Stimulated activated naive CD8-positive, alpha-beta T cell treated with anti-CD3 and anti-CD28 coated beads, Interleukin-15, amount 100 ng/mL, for 72 hours (primary cell): ENCODE data around the gene FHL3.
"Not testable (repeated sequence)": the region's sequence is repeated elsewhere in the genome, so short reads cannot be mapped to it uniquely, and the experiment has no call there.

ENCODE experiments used
- ATAC-seq: fragments of 150-1000 bp; cut with Tn5 transposase; 2 replicates; pipeline ENCODE4 v1.10.0; 2021; ENCODE audit warnings: mild to moderate bottlenecking, moderate library complexity
- DNase-seq, 2 donors: peaks; one replicate each; pipeline ENCODE4 v3.0.0; 2021 to 2022
- H3K27ac Mint-ChIP-seq, 2 donors: one replicate each; pipeline ENCODE4 v1.8.0; 2022; ENCODE audit warnings: mild to moderate bottlenecking in 2 of 2, mixed read lengths in 2 of 2, moderate library complexity in 2 of 2
- H3K27me3 Mint-ChIP-seq: one replicate; pipeline ENCODE4 v1.8.0; 2022; ENCODE audit warnings: mixed read lengths
- H3K4me1 Mint-ChIP-seq: one replicate; pipeline ENCODE4 v1.8.0; 2022; ENCODE audit warnings: mild to moderate bottlenecking, mixed read lengths
- H3K4me3 Mint-ChIP-seq, 2 donors: one replicate each; pipeline ENCODE4 v1.8.0; 2022; ENCODE audit warnings: mild to moderate bottlenecking in 2 of 2, mixed read lengths in 2 of 2, moderate library complexity in 1 of 2
- H3K9me3 Mint-ChIP-seq, 2 donors: one replicate each; pipeline ENCODE4 v1.8.0; 2022; ENCODE audit warnings: mixed read lengths in 2 of 2

FHL3 gene

DNA sequence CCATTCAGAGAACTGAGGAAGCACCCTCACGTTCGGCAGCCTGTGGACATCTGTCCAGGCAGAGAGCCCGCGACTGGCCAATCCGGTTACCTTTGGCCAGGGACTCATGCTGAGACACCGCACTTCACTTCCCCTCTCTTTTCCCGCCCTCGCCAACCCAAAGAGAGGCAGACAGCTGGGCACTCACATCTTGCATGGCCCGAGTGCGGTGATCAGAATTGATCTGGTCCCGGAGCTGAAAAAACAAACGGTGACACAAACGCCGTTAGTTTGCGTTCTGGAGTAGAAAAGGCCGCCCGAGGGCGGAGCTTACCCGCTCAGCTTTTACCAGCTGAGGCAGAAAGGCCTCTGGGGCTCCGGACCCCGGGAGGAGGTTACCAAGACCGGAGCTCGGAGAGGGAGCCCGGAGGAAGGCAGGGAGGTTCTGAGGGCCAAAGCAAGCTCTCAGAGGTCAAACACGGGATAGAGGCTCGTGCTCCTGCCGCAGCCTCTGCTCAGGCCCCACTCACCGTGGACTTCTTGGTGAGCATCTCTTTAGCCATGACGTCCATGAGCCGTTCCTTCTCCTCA, 15.9 kb downstream of the FHL3 start:
- Mint-ChIP-seq H3K4me3 (peak overlapping the region; percentile 93 to 98), H3K9me3 (no peaks in the 10 kb centered on the region), H3K4me1 (peaks cover 27% of the 10 kb centered on the region), H3K27me3 (no peaks in the 10 kb centered on the region), H3K27ac (peak overlapping the region; percentile 93 to 97)
- peak; percentile 32 for ATAC-seq
- peak in 1 of 2 donors; percentile 36 for DNase-seq

- Mint-ChIP-seq H3K9me3 (no peaks in the 10 kb centered on the region), H3K4me1 (peaks cover 27% of the 10 kb centered on the region), H3K27ac (peak overlapping the region in 1 of 2 donors; percentile 48), H3K4me3 (peak overlapping the region in 1 of 2 donors; percentile 98), H3K27me3 (no peaks in the 10 kb centered on the region)
- DNase-seq = no peak
- ATAC-seq = no peak
These were observed 17.6 kb downstream of the FHL3 start for GRCh38 chr1:37987679-37988078.

DNA sequence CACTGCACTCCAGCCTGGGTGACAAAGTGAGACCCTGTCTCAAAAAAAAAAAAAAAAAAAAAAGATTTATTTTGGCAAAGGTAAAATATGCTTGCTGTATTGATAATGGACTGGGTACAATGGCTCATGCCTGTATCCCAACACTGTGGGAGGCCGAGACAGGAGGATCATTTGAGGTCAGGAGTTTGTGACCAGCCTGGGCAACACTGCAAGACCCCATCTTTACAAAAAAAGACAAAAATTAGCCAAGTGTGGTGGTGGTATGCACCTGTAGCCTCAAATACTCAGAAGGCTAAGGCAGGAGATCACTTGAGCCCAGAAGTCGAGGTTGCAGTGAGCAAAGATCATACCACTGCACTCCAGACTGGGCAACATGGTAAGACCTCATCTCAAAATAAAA, 21.8 kb downstream of the FHL3 start:
- H3K27ac Mint-ChIP-seq = no peak overlapping the region
- no peak overlapping the region for H3K4me3 Mint-ChIP-seq
- DNase-seq (no peak), ATAC-seq (no peak)
- peaks cover 17% of the 10 kb centered on the region for H3K4me1 Mint-ChIP-seq
- H3K27me3 Mint-ChIP-seq = no peaks in the 10 kb centered on the region
- no peaks in the 10 kb centered on the region for H3K9me3 Mint-ChIP-seq

DNA sequence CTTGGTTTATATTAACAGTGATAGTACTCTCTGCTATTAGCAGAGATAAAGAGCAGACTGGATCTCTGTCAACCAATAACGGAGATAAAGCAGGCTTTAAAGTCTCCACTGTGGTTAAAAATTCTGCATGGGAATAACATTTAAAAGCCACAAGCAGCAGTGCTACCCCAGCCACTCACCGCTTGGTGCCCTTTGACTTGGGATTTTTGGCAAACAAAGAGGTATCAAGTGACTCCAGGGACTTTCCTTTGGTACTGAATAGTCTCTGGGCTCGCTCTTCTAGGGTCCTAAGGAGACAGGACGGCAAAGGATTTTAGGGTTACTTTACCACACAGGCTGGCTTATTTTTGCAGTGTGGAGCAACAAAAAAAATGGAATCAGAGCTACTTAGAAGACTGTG, 26.8 kb downstream of the FHL3 start:
- Mint-ChIP-seq H3K4me1 (peaks cover 10% of the 10 kb centered on the region), H3K9me3 (no peaks in the 10 kb centered on the region), H3K27me3 (no peaks in the 10 kb centered on the region), H3K4me3 (no peak overlapping the region), H3K27ac (no peak overlapping the region)
- ATAC-seq = no peak
- no peak for DNase-seq

DNA sequence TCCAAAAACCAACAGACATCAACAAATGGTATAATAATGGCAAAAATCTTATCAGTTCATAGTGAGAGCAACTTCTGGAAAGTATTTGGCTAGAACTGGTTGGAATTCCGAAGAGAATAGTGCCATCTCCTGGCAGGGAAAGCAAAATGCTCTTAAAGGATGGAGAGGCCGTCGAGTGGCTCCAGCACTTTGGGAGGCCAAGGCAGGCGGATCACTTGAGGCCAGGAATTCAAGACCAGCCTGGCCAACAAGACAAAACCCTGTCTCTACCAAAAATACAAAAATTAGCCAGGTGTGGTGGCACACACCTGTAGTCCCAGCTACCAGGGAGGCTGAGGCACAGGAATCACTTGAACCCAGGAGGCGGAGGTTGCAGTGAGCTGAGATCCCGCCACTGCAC, 30.2 kb downstream of the FHL3 start:
- not testable (repeated sequence) for H3K27me3 Mint-ChIP-seq, H3K4me3 Mint-ChIP-seq, ATAC-seq, H3K9me3 Mint-ChIP-seq, DNase-seq
- peak overlapping the region in 1 of 2 donors; percentile 71 for H3K27ac Mint-ChIP-seq
- H3K4me1 Mint-ChIP-seq = peaks cover 33% of the 10 kb centered on the region

- Mint-ChIP-seq H3K4me1 (peaks cover 34% of the 10 kb centered on the region), H3K27ac (no peak overlapping the region), H3K4me3 (no peak overlapping the region), H3K9me3 (no peaks in the 10 kb centered on the region), H3K27me3 (no peaks in the 10 kb centered on the region)
- DNase-seq (no peak), ATAC-seq (no peak)
These were observed 30.7 kb downstream of the FHL3 start for GRCh38 chr1:37974567-37974966.

GRCh38 chr1:37973684-37974083, 31.6 kb downstream of the FHL3 start:
- not testable (repeated sequence) for H3K27me3 Mint-ChIP-seq, DNase-seq, H3K4me3 Mint-ChIP-seq, ATAC-seq, H3K9me3 Mint-ChIP-seq, H3K27ac Mint-ChIP-seq
- peaks cover 34% of the 10 kb centered on the region for H3K4me1 Mint-ChIP-seq

DNA sequence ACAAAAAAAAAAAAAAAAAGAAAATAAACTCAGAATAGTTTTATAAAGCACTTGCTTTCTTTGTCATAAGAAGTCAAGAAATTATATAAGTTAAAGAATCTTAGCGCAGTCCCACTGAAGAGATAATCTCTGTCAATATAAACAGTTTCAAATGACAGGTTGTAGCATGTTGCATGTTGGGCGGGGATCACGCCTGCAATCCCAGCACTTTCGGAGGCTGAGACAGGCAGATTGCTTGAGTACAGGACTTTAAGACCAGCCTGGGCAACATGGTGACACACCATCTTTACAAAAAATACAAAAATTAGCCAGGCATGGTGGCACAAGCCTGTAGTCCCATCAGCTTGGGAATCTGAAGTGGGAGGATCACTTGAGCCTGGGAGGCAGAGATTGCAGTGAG, 40.0 kb downstream of the FHL3 start:
- no peak for DNase-seq
- Mint-ChIP-seq H3K9me3 (no peaks in the 10 kb centered on the region), H3K4me3 (no peak overlapping the region), H3K27me3 (no peaks in the 10 kb centered on the region), H3K4me1 (peaks cover 4% of the 10 kb centered on the region), H3K27ac (no peak overlapping the region)
- ATAC-seq = no peak

GRCh38 chr1:37964106-37964505, 41.2 kb downstream of the FHL3 start:
- not testable (repeated sequence) for H3K4me3 Mint-ChIP-seq, ATAC-seq, H3K27me3 Mint-ChIP-seq, H3K4me1 Mint-ChIP-seq, DNase-seq, H3K9me3 Mint-ChIP-seq, H3K27ac Mint-ChIP-seq

DNA sequence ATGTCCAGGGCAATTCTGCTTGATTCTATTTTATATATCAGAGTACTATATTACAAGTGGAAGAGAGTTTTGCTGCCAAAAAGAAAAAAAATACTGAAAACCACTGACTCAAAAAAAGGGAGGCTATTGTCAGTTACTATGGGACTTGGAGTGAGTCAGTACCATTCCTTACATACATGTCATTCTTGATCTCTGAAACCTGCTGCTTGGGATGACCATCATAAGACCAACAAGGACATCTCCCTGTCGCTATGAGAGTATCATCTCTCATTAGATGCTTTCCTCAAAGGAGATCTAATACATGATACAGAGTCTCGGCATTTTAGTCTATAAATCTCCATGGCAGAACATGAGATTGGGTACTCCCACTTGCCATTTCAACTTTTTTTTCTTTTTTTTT, 46.6 kb downstream of the FHL3 start:
- no peak overlapping the region for H3K4me3 Mint-ChIP-seq
- H3K27me3 Mint-ChIP-seq = no peaks in the 10 kb centered on the region
- H3K9me3 Mint-ChIP-seq = no peaks in the 10 kb centered on the region
- ATAC-seq (no peak), DNase-seq (no peak)
- H3K4me1 Mint-ChIP-seq = no peaks in the 10 kb centered on the region
- H3K27ac Mint-ChIP-seq = no peak overlapping the region

DNA sequence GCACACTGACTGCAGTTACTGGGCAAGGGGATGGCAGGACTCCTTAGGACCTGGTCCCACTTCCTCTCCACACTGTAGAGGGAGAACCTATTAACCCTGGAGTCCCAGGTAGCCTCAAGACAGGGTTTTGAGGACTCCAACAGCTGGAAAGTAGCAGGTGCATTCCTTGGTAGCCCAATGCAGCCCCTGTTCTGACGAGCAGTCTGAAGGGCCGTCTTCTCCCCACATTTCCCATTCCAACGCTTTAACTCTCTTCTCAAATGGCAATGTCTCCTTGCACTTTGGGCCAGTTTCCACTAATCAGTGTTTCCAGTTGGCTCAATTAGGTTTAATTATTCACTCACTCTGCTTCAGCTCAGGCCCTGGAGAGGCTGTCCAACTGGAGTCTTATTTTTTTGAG, 49.6 kb downstream of the FHL3 start:
- Mint-ChIP-seq H3K27ac (peak overlapping the region in 1 of 2 donors; percentile 42), H3K9me3 (no peaks in the 10 kb centered on the region), H3K27me3 (no peaks in the 10 kb centered on the region), H3K4me3 (no peak overlapping the region), H3K4me1 (peaks cover 12% of the 10 kb centered on the region)
- ATAC-seq (no peak), DNase-seq (no peak)

- H3K27me3 Mint-ChIP-seq = no peaks in the 10 kb centered on the region
- H3K4me3 Mint-ChIP-seq = no peak overlapping the region
- DNase-seq (no peak), ATAC-seq (peak; percentile 15)
- no peak overlapping the region for H3K27ac Mint-ChIP-seq
- peaks cover 12% of the 10 kb centered on the region for H3K4me1 Mint-ChIP-seq
- H3K9me3 Mint-ChIP-seq = no peaks in the 10 kb centered on the region
These were observed 50.9 kb downstream of the FHL3 start for GRCh38 chr1:37954316-37954971.

- no peak overlapping the region for H3K27ac Mint-ChIP-seq
These were observed 52.6 kb downstream of the FHL3 start for GRCh38 chr1:37952738-37953137.

DNA sequence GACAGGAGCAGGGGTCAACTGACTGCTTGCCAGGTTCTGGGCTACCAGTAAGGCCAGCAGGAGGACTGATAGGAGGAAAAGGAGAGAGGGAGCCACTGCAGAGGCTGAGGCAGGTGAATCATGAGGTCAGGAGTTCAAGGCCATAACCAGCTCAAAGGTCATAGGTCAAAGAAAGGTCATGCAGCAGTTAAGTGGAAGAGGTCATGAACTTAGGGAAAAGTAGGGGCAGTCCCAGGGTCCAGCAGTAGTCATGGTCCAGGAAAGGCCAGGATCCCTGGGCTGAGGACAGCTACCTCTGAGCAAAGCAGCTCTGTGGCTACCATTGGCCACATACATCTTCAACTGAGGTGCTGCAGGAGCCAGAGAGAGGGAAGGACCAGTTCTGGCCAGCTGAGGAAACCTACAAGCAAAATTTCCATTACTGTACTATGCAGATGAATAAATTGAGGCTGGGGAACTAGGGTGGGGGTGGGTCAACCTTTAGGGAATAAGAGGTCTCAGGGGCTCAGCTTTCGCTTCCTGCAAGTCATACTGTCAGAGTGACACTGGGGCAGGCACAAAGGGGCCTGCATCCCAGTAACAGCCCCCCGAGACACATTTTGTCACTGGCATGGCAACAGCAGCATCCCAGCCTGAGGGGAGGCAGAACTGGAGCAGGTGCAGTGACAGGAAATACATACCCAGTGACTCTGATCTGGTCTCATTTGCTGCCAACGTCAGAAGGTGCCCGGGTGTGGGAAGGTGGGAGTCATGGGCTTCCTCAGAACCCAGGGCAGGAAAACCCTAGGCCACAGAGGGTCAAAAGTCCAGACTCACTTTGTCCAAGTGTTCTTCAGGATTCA, 53.3 kb downstream of the FHL3 start:
- no peak for DNase-seq
- H3K27ac Mint-ChIP-seq = no peak overlapping the region
- H3K9me3 Mint-ChIP-seq = no peaks in the 10 kb centered on the region
- ATAC-seq = no peak
- no peak overlapping the region for H3K4me3 Mint-ChIP-seq
- H3K27me3 Mint-ChIP-seq = no peaks in the 10 kb centered on the region
- peaks cover 19% of the 10 kb centered on the region for H3K4me1 Mint-ChIP-seq

More at GRCh38 chr1:37952738-37953137, 52.6 kb downstream of the FHL3 start:
- no peaks in the 10 kb centered on the region for H3K27me3 Mint-ChIP-seq
- DNase-seq (no peak), ATAC-seq (no peak)
- no peaks in the 10 kb centered on the region for H3K9me3 Mint-ChIP-seq
- H3K4me1 Mint-ChIP-seq = peaks cover 12% of the 10 kb centered on the region
- H3K4me3 Mint-ChIP-seq = no peak overlapping the region

GRCh38 chr1:37951041-37951782, 54.1 kb downstream of the FHL3 start:
- Mint-ChIP-seq H3K4me1 (peaks cover 27% of the 10 kb centered on the region), H3K9me3 (no peaks in the 10 kb centered on the region), H3K27me3 (no peaks in the 10 kb centered on the region), H3K27ac (peak overlapping the region in 1 of 2 donors; percentile 72), H3K4me3 (no peak overlapping the region)
- no peak for ATAC-seq
- DNase-seq = no peak
